Fibroblast of villous mesenchyme (primary cell): ENCODE measurements around the gene USP9Y. TPM values are rescaled to one million over a fixed set of nuclear protein-coding genes. Genes with fewer than 3 reads are reported as not detected.
A peak's percentile ranks its signal among the peaks of the same experiment; 100 is the strongest.

Experiments used
- DNase-seq: peaks from one replicate; pipeline ENCODE4 v3.0.0-alpha.2; 2010; ENCODE audit warnings: low read depth
- H3K4me3 ChIP-seq: 2 replicates; pipeline ENCODE4 v1.5.1; 2011; ENCODE audit warnings: low read depth, mild to moderate bottlenecking, low read length
- CTCF ChIP-seq: IDR thresholded peaks from 2 replicates; pipeline ENCODE4 v1.5.1; 2012; ENCODE audit warnings: low read depth, mild to moderate bottlenecking, low read length; ENCODE audit not compliant: insufficient read depth
- total RNA-seq: library from RNA; depleted of rRNA; stranded (reverse); fragments of >200 nt; gene quantifications from 2 replicates; pipeline ENCODE4 v1.2.3, GENCODE V29; 2012

USP9Y gene
- total RNA-seq, 1 donor, result 2.2 TPM

GRCh38 chrY:12681535-12681934 lies 19.5 kb upstream of the USP9Y start:
- no peak overlapping the region for H3K4me3 ChIP-seq
- no peak for DNase-seq
- TF ChIP-seq CTCF, result no peak

GRCh38 chrY:12688337-12688736 lies 12.7 kb upstream of the USP9Y start:
- no peak overlapping the region for H3K4me3 ChIP-seq
- TF ChIP-seq CTCF, result no peak
- no peak for DNase-seq

GRCh38 chrY:12700087-12700486 lies 944 bp upstream of the USP9Y start:
- TF ChIP-seq CTCF, result no peak
- no peak for DNase-seq

GRCh38 chrY:12702174-12702573 lies 1.1 kb downstream of the USP9Y start:
- DNase-seq, result peak; percentile 5
- no peak overlapping the region for H3K4me3 ChIP-seq
- TF ChIP-seq CTCF, result no peak

More at GRCh38 chrY:12700087-12700486, 944 bp upstream of the USP9Y start:
- H3K4me3 ChIP-seq, result no peak overlapping the region

DNA sequence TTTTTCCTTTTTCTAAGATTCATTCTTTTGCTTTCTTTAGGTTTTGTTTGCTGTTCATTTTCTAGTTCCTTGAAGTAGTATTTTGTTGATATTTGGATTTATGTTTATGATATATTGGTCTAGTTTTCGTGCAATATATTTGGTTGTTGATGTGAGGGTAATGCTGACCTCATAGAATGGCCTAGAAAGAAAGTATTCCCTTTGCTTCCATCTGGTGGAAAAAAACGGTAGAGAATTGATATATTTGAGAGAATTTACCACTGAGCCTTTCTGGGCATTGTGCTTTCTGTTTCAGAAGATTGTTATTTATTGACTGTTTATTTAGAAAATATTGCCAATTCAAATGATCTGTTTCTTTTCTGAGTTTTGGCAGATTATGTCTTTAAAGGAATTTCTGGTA lies 9.4 kb downstream of the USP9Y start:
- DNase-seq, result peak; percentile 1
- no peak for TF ChIP-seq CTCF
- no peak overlapping the region for H3K4me3 ChIP-seq

DNA sequence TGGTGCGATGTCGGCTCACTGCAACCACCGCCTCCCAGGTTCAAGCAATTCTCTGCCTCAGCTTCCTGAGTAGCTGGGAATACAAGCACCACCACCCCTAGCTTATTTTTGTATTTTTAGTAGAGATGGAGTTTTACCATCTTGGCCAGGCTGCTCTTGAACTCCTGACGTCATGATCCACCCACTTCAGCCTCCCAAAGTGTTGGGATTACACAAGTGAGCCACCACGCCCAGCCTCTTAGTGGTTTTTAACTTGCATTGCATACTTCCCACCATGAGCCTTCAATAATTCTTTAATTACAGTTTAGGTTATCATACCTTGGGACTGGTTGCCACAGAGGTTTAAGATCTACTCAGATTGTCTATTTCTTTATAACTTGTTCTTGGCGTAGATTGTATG lies 14.3 kb downstream of the USP9Y start:
- TF ChIP-seq CTCF, result no peak
- no peak for DNase-seq
- H3K4me3 ChIP-seq, result no peak overlapping the region

DNA sequence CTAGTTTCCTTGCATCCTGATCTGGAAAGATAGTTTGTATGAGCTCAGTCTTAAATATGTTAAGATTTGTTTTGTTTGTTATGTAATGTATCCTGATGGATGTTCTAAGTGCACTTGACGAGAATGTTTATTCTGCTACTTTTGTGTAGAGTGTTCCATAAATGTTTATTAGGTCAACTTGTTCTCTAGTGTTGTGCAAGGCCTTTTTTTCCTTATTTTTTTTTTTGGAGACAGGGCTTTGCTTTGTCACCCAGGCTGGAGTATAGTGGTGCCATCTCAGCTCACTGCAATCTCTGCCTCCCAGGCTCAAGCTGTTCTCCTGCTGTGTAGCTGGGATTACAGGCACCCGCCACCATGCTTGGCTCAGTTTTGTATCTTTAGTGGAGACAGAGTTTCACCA lies 28.7 kb downstream of the USP9Y start:
- DNase-seq, result no peak

More for the DNA sequence above, 28.7 kb downstream of the USP9Y start:
- no peak overlapping the region for H3K4me3 ChIP-seq
- TF ChIP-seq CTCF, result no peak
